HG03060 (cell line): Measurements from ENCODE around the gene CCDC136.

ENCODE experiments used
- ATAC-seq: cut with Tn5 transposase; IDR thresholded peaks from one replicate; pipeline ENCODE4 v1.9.1; 2021; ENCODE audit warnings: low read depth, moderate number of reproducible peaks; ENCODE audit not compliant: unreplicated experiment

The CCDC136 gene

GRCh38 chr7:128791121-128791971 lies at the start of gene CCDC136:
TSS of gene CCDC136 (plus strand) at chr7:128791968. CDS start at chr7:128792412, 444 bp downstream.
- ATAC-seq, result no peak

- ATAC-seq, result no peak
Observed at GRCh38 chr7:128742206-128742605, 49.6 kb upstream of the CCDC136 start.

- no peak for ATAC-seq
Observed at GRCh38 chr7:128743112-128743772, 48.5 kb upstream of the CCDC136 start.

- no peak for ATAC-seq
Observed at GRCh38 chr7:128744366-128744905, 47.3 kb upstream of the CCDC136 start.

- ATAC-seq, result no peak
Observed at GRCh38 chr7:128745706-128746105, 46.1 kb upstream of the CCDC136 start.

GRCh38 chr7:128747327-128748079 lies 44.3 kb upstream of the CCDC136 start:
- ATAC-seq, result no peak

- ATAC-seq, result no peak
Observed at GRCh38 chr7:128752251-128752650, 39.5 kb upstream of the CCDC136 start.

- ATAC-seq, result no peak
Observed at GRCh38 chr7:128755075-128755818, 36.5 kb upstream of the CCDC136 start.

GRCh38 chr7:128755819-128756476 lies 35.8 kb upstream of the CCDC136 start:
- ATAC-seq, result no peak

GRCh38 chr7:128757203-128757602 lies 34.6 kb upstream of the CCDC136 start:
- no peak for ATAC-seq

- no peak for ATAC-seq
Observed at GRCh38 chr7:128758553-128758952, 33.2 kb upstream of the CCDC136 start.

GRCh38 chr7:128759242-128759641 lies 32.5 kb upstream of the CCDC136 start:
- no peak for ATAC-seq

GRCh38 chr7:128763541-128763940 lies 28.2 kb upstream of the CCDC136 start:
- ATAC-seq, result no peak

- ATAC-seq, result no peak
Observed at GRCh38 chr7:128767475-128768110, 24.2 kb upstream of the CCDC136 start.

GRCh38 chr7:128770233-128770632 lies 21.5 kb upstream of the CCDC136 start:
- no peak for ATAC-seq

- no peak for ATAC-seq
Observed at GRCh38 chr7:128773604-128774003, 18.2 kb upstream of the CCDC136 start.

GRCh38 chr7:128774029-128774689 lies 17.6 kb upstream of the CCDC136 start:
- no peak for ATAC-seq

- no peak for ATAC-seq
Observed at GRCh38 chr7:128774921-128775320, 16.8 kb upstream of the CCDC136 start.
